ENCODE measurements around the gene PCDHB8.
"Not testable (repeated sequence)": the region's sequence is repeated elsewhere in the genome, so short reads cannot be mapped to it uniquely, and the experiment has no call there.

DNA sequence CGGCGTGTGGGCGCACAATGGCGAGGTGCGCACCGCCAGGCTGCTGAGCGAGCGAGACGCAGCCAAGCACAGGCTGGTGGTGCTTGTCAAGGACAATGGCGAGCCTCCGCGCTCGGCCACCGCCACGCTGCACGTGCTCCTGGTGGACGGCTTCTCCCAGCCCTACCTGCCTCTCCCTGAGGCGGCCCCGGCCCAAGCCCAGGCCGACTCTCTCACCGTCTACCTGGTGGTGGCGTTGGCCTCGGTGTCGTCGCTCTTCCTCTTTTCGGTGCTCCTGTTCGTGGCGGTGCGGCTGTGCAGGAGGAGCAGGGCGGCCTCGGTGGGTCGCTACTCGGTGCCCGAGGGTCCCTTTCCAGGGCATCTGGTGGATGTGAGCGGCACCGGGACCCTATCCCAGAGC is 25.5 kb upstream of the PCDHB8 start:
- TF ChIP-seq, protein P1, sequence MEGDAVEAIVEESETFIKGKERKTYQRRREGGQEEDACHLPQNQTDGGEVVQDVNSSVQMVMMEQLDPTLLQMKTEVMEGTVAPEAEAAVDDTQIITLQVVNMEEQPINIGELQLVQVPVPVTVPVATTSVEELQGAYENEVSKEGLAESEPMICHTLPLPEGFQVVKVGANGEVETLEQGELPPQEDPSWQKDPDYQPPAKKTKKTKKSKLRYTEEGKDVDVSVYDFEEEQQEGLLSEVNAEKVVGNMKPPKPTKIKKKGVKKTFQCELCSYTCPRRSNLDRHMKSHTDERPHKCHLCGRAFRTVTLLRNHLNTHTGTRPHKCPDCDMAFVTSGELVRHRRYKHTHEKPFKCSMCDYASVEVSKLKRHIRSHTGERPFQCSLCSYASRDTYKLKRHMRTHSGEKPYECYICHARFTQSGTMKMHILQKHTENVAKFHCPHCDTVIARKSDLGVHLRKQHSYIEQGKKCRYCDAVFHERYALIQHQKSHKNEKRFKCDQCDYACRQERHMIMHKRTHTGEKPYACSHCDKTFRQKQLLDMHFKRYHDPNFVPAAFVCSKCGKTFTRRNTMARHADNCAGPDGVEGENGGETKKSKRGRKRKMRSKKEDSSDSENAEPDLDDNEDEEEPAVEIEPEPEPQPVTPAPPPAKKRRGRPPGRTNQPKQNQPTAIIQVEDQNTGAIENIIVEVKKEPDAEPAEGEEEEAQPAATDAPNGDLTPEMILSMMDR (IDR thresholded peaks at IDR 0.05 in 2 of 3, conservative IDR thresholded peaks at IDR 0.05 in 1 of 3; ENCODE audit: borderline replicate concordance in 1 of 3, insufficient read depth in 1 of 3, low read depth in 2 of 3, low read length in 2 of 3) = not testable (repeated sequence)
- not testable (repeated sequence) for TF ChIP-seq YY1 (IDR thresholded peaks at IDR 0.05; ENCODE audit: extremely low read depth, insufficient replicate concordance, low read depth, low read length); EZH2 (IDR thresholded peaks at IDR 0.05); SIN3A (IDR thresholded peaks at IDR 0.05; ENCODE audit: low read depth); POLR2A (IDR thresholded peaks at IDR 0.05; ENCODE audit: borderline replicate concordance, extremely low read depth, insufficient read depth, insufficient read length); EZH2phosphoT487 (IDR thresholded peaks at IDR 0.05; ENCODE audit: borderline replicate concordance)
- TF ChIP-seq, protein P2, sequence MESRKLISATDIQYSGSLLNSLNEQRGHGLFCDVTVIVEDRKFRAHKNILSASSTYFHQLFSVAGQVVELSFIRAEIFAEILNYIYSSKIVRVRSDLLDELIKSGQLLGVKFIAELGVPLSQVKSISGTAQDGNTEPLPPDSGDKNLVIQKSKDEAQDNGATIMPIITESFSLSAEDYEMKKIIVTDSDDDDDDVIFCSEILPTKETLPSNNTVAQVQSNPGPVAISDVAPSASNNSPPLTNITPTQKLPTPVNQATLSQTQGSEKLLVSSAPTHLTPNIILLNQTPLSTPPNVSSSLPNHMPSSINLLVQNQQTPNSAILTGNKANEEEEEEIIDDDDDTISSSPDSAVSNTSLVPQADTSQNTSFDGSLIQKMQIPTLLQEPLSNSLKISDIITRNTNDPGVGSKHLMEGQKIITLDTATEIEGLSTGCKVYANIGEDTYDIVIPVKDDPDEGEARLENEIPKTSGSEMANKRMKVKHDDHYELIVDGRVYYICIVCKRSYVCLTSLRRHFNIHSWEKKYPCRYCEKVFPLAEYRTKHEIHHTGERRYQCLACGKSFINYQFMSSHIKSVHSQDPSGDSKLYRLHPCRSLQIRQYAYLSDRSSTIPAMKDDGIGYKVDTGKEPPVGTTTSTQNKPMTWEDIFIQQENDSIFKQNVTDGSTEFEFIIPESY (IDR thresholded peaks at IDR 0.05; ENCODE audit: extremely low read depth, insufficient replicate concordance, low read length) = not testable (repeated sequence)
- TF ChIP-seq, protein P3, sequence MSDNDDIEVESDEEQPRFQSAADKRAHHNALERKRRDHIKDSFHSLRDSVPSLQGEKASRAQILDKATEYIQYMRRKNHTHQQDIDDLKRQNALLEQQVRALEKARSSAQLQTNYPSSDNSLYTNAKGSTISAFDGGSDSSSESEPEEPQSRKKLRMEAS (IDR thresholded peaks at IDR 0.05) = not testable (repeated sequence)
- TF ChIP-seq, protein P4, sequence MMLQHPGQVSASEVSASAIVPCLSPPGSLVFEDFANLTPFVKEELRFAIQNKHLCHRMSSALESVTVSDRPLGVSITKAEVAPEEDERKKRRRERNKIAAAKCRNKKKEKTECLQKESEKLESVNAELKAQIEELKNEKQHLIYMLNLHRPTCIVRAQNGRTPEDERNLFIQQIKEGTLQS (IDR thresholded peaks at IDR 0.05) = not testable (repeated sequence)

All from HCT116 (cell line).